ENCODE measurements around the gene PKD1.
"Not testable (repeated sequence)": the region's sequence is repeated elsewhere in the genome, so short reads cannot be mapped to it uniquely, and the experiment has no call there.

PKD1 gene

DNA sequence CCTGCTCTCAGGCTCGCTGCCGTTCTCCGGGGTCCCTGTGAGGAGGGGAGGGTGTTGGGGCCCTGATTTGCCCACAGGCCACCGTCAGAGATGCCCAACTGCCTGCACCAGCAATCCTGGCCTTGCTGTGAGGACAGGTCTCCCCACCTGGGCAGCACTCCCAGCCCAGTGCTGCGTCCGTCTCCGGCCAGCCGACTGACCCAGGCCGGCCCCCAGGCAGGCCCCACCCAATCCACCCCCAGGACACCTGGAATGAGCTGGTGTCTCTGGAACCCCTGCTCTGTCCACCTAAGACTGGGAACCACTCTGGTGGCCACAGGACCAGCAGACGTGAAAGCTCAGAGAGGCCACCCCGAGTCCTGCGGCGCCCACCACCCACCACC lies 20.1 kb downstream of the PKD1 start:
- H3K4me3 ChIP-seq (ENCODE audit: insufficient read length, low read depth): no peak overlapping the region
- no peak for DNase-seq (ENCODE audit: low read depth, low spot score)

DNA sequence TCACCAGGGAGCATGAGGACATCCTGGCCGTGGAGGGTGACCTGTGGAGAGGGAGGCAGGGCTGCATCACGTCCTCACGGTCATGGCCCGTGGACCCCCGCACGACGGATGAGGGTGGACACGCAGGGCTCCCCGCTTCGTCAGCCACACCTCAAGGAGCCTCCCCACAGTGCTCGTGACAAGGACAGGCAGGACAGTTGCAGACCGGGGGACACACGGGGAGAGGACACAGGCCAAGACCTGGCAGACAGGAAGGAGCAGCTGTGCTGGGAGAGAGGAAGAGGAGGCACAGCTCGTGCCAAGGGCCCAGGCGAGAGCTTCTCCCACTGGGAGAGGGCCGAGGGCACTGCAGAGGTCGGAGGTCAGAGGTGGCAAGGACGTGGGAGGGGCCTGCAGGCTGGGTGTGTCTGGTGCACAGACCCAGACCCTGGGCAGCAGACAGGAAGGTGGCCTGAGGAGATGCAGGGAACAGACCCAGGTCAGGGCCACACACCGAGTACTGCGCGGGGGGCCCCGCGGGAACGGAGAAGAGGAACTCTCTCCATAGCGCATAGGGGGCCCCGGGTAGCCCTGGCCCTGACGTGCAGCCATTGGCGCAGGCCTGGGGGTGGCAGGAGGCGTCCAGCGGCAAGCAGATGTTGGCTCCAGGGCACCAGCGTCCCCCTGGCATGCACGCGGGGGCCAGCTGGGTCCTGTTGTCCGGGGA lies 20.7 kb downstream of the PKD1 start:
- DNase-seq (ENCODE audit: low read depth, low spot score); H3K4me3 ChIP-seq (ENCODE audit: insufficient read length, low read depth); H3K4me1 ChIP-seq (ENCODE audit: insufficient read depth, insufficient read length); H3K27me3 ChIP-seq (ENCODE audit: insufficient read depth, insufficient read length); H3K9ac ChIP-seq (ENCODE audit: insufficient read length, low read depth); H3K9me3 ChIP-seq (ENCODE audit: insufficient read depth, low read length): not testable (repeated sequence)
- peaks cover 23% of the 10 kb centered on the region for H3K36me3 ChIP-seq (ENCODE audit: insufficient read depth, insufficient read length, low read length)

More for the DNA sequence above, 20.1 kb downstream of the PKD1 start:
- no peaks in the 10 kb centered on the region for H3K27me3 ChIP-seq (ENCODE audit: insufficient read depth, insufficient read length)
- peaks cover 22% of the 10 kb centered on the region for H3K36me3 ChIP-seq (ENCODE audit: insufficient read depth, insufficient read length, low read length)
- TF ChIP-seq ZNF274 (IDR thresholded peaks at IDR 0.05; ENCODE audit: low read depth, low read length): no peak
- no peak for TF ChIP-seq YY1 (IDR thresholded peaks at IDR 0.05; ENCODE audit: insufficient read depth, insufficient read length)
- no peak for TF ChIP-seq SUZ12 (IDR thresholded peaks at IDR 0.05; ENCODE audit: extremely low read depth, insufficient read depth, insufficient read length)
- H3K9ac ChIP-seq (ENCODE audit: insufficient read length, low read depth): no peak overlapping the region
- no peaks in the 10 kb centered on the region for H3K4me1 ChIP-seq (ENCODE audit: insufficient read depth, insufficient read length)
- H3K9me3 ChIP-seq (ENCODE audit: insufficient read depth, low read length): no peaks in the 10 kb centered on the region

- H3K36me3 ChIP-seq (ENCODE audit: insufficient read depth, insufficient read length, low read length): peaks cover 24% of the 10 kb centered on the region
- not testable (repeated sequence) for H3K4me1 ChIP-seq (ENCODE audit: insufficient read depth, insufficient read length); H3K9ac ChIP-seq (ENCODE audit: insufficient read length, low read depth); DNase-seq (ENCODE audit: low read depth, low spot score); H3K9me3 ChIP-seq (ENCODE audit: insufficient read depth, low read length); H3K27me3 ChIP-seq (ENCODE audit: insufficient read depth, insufficient read length); H3K4me3 ChIP-seq (ENCODE audit: insufficient read length, low read depth)
Observed at GRCh38 chr16:2114225-2114624, 21.5 kb downstream of the PKD1 start.

- not testable (repeated sequence) for H3K9ac ChIP-seq (ENCODE audit: insufficient read length, low read depth); H3K9me3 ChIP-seq (ENCODE audit: insufficient read depth, low read length); DNase-seq (ENCODE audit: low read depth, low spot score); H3K4me3 ChIP-seq (ENCODE audit: insufficient read length, low read depth); H3K4me1 ChIP-seq (ENCODE audit: insufficient read depth, insufficient read length); H3K27me3 ChIP-seq (ENCODE audit: insufficient read depth, insufficient read length)
- peaks cover 36% of the 10 kb centered on the region for H3K36me3 ChIP-seq (ENCODE audit: insufficient read depth, insufficient read length, low read length)
Observed at GRCh38 chr16:2112539-2113106, 23.1 kb downstream of the PKD1 start.

- H3K9ac ChIP-seq (ENCODE audit: insufficient read length, low read depth); H3K4me3 ChIP-seq (ENCODE audit: insufficient read length, low read depth); DNase-seq (ENCODE audit: low read depth, low spot score); H3K27me3 ChIP-seq (ENCODE audit: insufficient read depth, insufficient read length); H3K9me3 ChIP-seq (ENCODE audit: insufficient read depth, low read length); H3K4me1 ChIP-seq (ENCODE audit: insufficient read depth, insufficient read length): not testable (repeated sequence)
- peaks cover 42% of the 10 kb centered on the region for H3K36me3 ChIP-seq (ENCODE audit: insufficient read depth, insufficient read length, low read length)
Observed at GRCh38 chr16:2111412-2112335, 24.0 kb downstream of the PKD1 start.

DNA sequence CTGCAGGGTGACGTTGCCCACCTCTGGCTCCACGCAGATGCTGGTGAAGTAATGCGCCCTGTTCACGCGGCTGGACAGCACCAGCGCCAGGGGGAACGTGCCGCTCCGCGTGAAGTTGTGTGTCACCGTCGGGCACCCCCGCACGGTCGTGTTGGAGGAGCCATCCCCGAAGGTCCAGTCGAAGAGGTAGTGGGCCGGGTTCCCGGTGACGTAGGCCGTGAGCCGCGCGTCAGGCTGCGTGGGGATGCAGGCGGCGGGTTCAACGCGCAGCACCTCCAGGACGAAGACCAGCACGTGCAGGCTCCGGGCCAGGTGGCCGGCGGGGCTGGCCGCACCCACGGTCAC lies 24.7 kb downstream of the PKD1 start:
- H3K36me3 ChIP-seq (ENCODE audit: insufficient read depth, insufficient read length, low read length): peaks cover 42% of the 10 kb centered on the region
- not testable (repeated sequence) for H3K27me3 ChIP-seq (ENCODE audit: insufficient read depth, insufficient read length); H3K9me3 ChIP-seq (ENCODE audit: insufficient read depth, low read length); H3K4me3 ChIP-seq (ENCODE audit: insufficient read length, low read depth); H3K4me1 ChIP-seq (ENCODE audit: insufficient read depth, insufficient read length); H3K9ac ChIP-seq (ENCODE audit: insufficient read length, low read depth); DNase-seq (ENCODE audit: low read depth, low spot score)

- DNase-seq (ENCODE audit: low read depth, low spot score); H3K4me1 ChIP-seq (ENCODE audit: insufficient read depth, insufficient read length); H3K9ac ChIP-seq (ENCODE audit: insufficient read length, low read depth); H3K27me3 ChIP-seq (ENCODE audit: insufficient read depth, insufficient read length); H3K9me3 ChIP-seq (ENCODE audit: insufficient read depth, low read length); H3K4me3 ChIP-seq (ENCODE audit: insufficient read length, low read depth): not testable (repeated sequence)
- H3K36me3 ChIP-seq (ENCODE audit: insufficient read depth, insufficient read length, low read length): peaks cover 45% of the 10 kb centered on the region
Observed at GRCh38 chr16:2110332-2111008, 25.2 kb downstream of the PKD1 start.

GRCh38 chr16:2109872-2110271 lies 25.8 kb downstream of the PKD1 start:
- peaks cover 49% of the 10 kb centered on the region for H3K36me3 ChIP-seq (ENCODE audit: insufficient read depth, insufficient read length, low read length)
- DNase-seq (ENCODE audit: low read depth, low spot score); H3K27me3 ChIP-seq (ENCODE audit: insufficient read depth, insufficient read length); H3K9ac ChIP-seq (ENCODE audit: insufficient read length, low read depth); H3K9me3 ChIP-seq (ENCODE audit: insufficient read depth, low read length); H3K4me1 ChIP-seq (ENCODE audit: insufficient read depth, insufficient read length); H3K4me3 ChIP-seq (ENCODE audit: insufficient read length, low read depth): not testable (repeated sequence)

GRCh38 chr16:2109271-2109580 lies 26.5 kb downstream of the PKD1 start:
- H3K36me3 ChIP-seq (ENCODE audit: insufficient read depth, insufficient read length, low read length): peaks cover 49% of the 10 kb centered on the region
- DNase-seq (ENCODE audit: low read depth, low spot score); H3K4me3 ChIP-seq (ENCODE audit: insufficient read length, low read depth); H3K27me3 ChIP-seq (ENCODE audit: insufficient read depth, insufficient read length); H3K4me1 ChIP-seq (ENCODE audit: insufficient read depth, insufficient read length); H3K9ac ChIP-seq (ENCODE audit: insufficient read length, low read depth); H3K9me3 ChIP-seq (ENCODE audit: insufficient read depth, low read length): not testable (repeated sequence)

DNA sequence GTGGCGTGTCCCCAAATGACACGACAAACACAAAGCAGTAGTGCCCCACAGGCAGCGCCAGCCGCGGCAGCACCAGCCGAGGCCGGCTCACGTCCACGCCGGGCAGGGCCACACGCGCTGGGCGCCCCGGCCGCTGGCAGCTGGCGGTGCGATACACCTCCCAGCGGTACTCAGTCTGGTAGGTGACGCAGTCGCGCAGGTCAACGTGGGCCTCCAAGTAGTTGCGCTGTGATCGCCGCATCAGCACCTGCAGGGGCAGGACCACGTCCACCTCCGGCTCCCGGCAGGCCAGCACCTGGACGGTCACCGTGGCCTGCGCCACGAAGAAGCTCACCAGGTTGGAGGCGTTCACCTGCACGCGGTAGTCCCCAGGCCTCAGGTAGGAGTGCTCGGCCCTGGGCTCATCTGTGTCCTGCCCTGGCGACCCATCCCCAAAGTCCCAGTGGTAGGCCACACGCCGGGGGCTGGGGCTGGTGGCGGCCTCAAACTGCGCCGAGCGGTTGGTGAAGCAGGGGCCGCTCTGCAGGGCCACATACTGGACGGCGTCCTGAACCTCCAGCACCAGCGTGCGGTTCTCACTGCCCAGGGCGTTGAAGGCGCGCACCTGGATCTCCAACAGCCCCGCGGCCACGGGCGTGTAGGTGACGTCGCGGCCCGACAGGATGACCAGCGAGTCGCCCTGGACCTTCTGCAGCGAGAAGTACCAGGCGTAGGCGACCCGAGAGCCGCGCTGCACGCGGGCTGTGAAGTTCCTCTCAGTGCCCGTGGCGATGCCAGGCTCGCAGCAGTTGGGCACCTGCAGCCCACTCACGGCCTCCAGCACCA lies 27.0 kb downstream of the PKD1 start:
- H3K9me3 ChIP-seq (ENCODE audit: insufficient read depth, low read length); H3K4me1 ChIP-seq (ENCODE audit: insufficient read depth, insufficient read length); DNase-seq (ENCODE audit: low read depth, low spot score); H3K9ac ChIP-seq (ENCODE audit: insufficient read length, low read depth); H3K27me3 ChIP-seq (ENCODE audit: insufficient read depth, insufficient read length); H3K4me3 ChIP-seq (ENCODE audit: insufficient read length, low read depth): not testable (repeated sequence)
- H3K36me3 ChIP-seq (ENCODE audit: insufficient read depth, insufficient read length, low read length): peaks cover 47% of the 10 kb centered on the region
